Ovary (tissue), 9 donors: Measurements from ENCODE around the gene MRNIP. TPM values are rescaled to one million over a fixed set of nuclear protein-coding genes. Genes with fewer than 3 reads are reported as not detected.

ENCODE experiments used
- DNase-seq, 5 donors: peaks; one replicate each; pipeline ENCODE4 v3.0.0-alpha.2; 2019 to 2020
- H3K27ac ChIP-seq, 2 donors: fragments of 200-600 bp; one replicate each; pipeline versions ENCODE4 v1.5.1 to v1.8.0; 2019 to 2022
- H3K27me3 ChIP-seq: fragments of 200-600 bp; one replicate; pipeline ENCODE4 v1.8.0; 2022
- H3K36me3 ChIP-seq: fragments of 200-600 bp; sonication (generic); one replicate; pipeline ENCODE4 v1.5.1; 2019
- H3K4me1 ChIP-seq: one replicate; pipeline ENCODE4 v1.8.1; 2013; ENCODE audit warnings: mild to moderate bottlenecking, moderate library complexity; ENCODE audit not compliant: insufficient read depth
- H3K4me3 ChIP-seq: fragments of 200-600 bp; sonication (generic); one replicate; pipeline ENCODE4 v1.5.1; 2017
- H3K9me3 ChIP-seq, 2 donors: fragments of 200-600 bp in 1 of 2; sonication (generic) in 1 of 2; one replicate each; pipeline versions ENCODE4 v1.5.1 to v1.8.1; 2013 to 2019; ENCODE audit warnings: mild to moderate bottlenecking in 1 of 2, moderate library complexity in 1 of 2
- CTCF ChIP-seq, 3 donors: fragments of 450-650 bp in 2 of 3; fragments of 200-600 bp in 1 of 3; IDR thresholded peaks; one replicate each; pipeline versions ENCODE4 v1.5.1 to v1.8.0; 2016 to 2022; ENCODE audit warnings: antibody characterized with exemption in 3 of 3, mild to moderate bottlenecking in 1 of 3
- EP300 ChIP-seq: sonication (generic); formaldehyde crosslinking; IDR thresholded peaks from one replicate; pipeline ENCODE4 v1.6.1; 2017; ENCODE audit warnings: antibody characterized with exemption
- POLR2A ChIP-seq: fragments of 450-650 bp; IDR thresholded peaks from one replicate; pipeline ENCODE4 v1.6.1; 2017; ENCODE audit warnings: antibody characterized with exemption, mild to moderate bottlenecking, moderate library complexity
- WGBS, 3 donors: extraction: QIAGEN DNeasy Blood & Tissue Kit in 1 of 3; methylation state at CpG; one replicate each; pipeline versions ENCODE4 v1.1.5 to v1.1.7; 2013 to 2017; 5-methylcytosine and 5-hydroxymethylcytosine counted together
- intact Hi-C, 4 donors: fragments of 100-400 bp; cut with DNase I; formaldehyde crosslinking; loops; one replicate each; pipeline versions ENCODE4 v1.11.0 to v1.15.1; 2022 to 2023
- polyA plus RNA-seq, 2 donors: library from polyadenylated mRNA; stranded (reverse); fragments of 200-250 nt in 1 of 2; fragments of 350-450 nt in 1 of 2; fragmentation: Illumina TruSeq in 1 of 2; extraction: RNeasy Lipid Tissue Mini Kit (QIAGEN cat#74804) in 1 of 2; gene quantifications; one replicate each; pipeline ENCODE4 v1.2.3, GENCODE V29; 2013 to 2014
- total RNA-seq, 7 donors: library from RNA; depleted of rRNA in 2 of 7; stranded (reverse); fragments of >200 nt in 2 of 7; fragmentation: NEBNext Ultra II Directional in 3 of 7; extraction: Animal tissue kit (Norgen Biotek cat#: 25700) in 3 of 7; gene quantifications; one replicate each; pipeline versions ENCODE4 v1.1.0 to v1.2.4, GENCODE V29; 2016 to 2023
- donor health status: DM: no; HTN: no; CAD: no; lungs with moderate emphysema.
- donor health status: DM: no; HTN: no; CAD: no.
- donor health status: Bipolar disorder and iron deficiency.
- donor health status: DM: yes; HTN: yes; CAD: no.
- donor health status: DM: no; HTN: no; CAD: no.
- donor health status: DM: yes; HTN: yes; CAD: no.

The MRNIP gene
- total and polyA plus RNA-seq, 9 donors: 26.9 to 61.1 (median 50.3) TPM

GRCh38 chr5:179802207-179802883, 56.3 kb downstream of the MRNIP start:
- no peaks in the 10 kb centered on the region for H3K9me3 ChIP-seq
- H3K27ac ChIP-seq: no peak overlapping the region
- TF ChIP-seq POLR2A (no peak), CTCF (IDR thresholded peaks at IDR 0.05) (no peak), EP300 (no peak)
- H3K36me3 ChIP-seq: no peaks in the 10 kb centered on the region
- H3K4me1 ChIP-seq: peaks cover 2% of the 10 kb centered on the region
- no peaks in the 10 kb centered on the region for H3K27me3 ChIP-seq
- no peak overlapping the region for H3K4me3 ChIP-seq
- DNase-seq: peak in 4 of 5 donors; percentile 22 to 43 (median 31)
- WGBS, 3 donors: 84 to 86% (median 86%) methylated on average over 16 to 19 of the region's 19 CpGs
- intact Hi-C loops: loop anchor here in 1 of 4 donors (10.0 kb wide), 1 partner anchor 102 kb away; the partner anchor contains the start of gene TBC1D9B

DNA sequence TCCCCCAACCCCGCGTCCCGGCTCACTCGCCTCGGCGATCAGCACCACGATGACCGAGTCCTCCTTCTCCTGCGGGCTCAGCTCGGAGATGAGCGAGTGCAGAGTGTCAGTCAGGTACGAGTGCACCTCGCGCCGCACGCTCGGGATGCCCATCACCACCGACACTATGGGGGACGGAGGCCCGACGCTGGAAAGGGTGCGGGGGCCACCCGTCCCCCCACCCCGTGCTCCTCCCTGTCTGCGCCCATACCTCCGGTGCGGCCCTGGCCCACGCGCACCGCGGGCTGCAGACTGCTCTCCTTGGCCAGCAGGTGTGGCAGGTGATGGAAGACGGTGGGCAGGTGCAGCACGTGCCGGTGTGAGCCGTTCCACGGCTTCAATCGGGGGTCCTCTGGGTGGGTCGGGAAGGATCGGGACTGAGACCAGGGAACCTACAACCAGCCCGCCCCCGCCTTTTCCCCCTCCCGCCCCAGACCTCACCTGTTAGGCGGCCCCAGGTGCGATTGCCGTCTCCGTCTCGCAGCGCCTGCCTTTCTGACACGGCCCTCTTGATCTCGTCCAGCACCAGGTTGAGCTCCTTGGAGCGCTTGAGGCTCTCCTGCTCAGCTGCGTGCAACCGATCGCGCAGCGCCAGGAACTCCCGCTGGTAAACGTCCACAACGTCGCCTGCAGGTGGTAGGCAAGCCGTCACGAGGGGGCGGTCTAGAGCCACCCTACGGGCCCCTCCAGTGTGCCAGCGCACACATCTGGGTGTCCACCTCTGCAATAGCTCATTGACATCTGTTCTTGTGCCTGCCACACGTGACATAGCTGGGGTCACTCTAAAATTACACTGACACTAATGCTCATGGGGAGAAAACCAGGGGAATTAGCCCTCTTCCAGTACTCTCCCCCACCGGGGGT, 57.1 kb downstream of the MRNIP start:
- Histone ChIP-seq H3K27ac (no peak overlapping the region), H3K27me3 (no peaks in the 10 kb centered on the region), H3K4me3 (no peak overlapping the region), H3K9me3 (no peaks in the 10 kb centered on the region), H3K36me3 (no peaks in the 10 kb centered on the region), H3K4me1 (peaks cover 3% of the 10 kb centered on the region)
- peak; percentile 56 to 87 (median 73) for DNase-seq
- TF ChIP-seq EP300: no peak
- peak in 2 of 3 donors; percentile 47 to 48 for TF ChIP-seq CTCF (IDR thresholded peaks at IDR 0.05)
- intact Hi-C loops: loop anchor here in 1 of 4 donors (10.0 kb wide), 1 partner anchor 103 kb away; the partner anchor contains the start of gene TBC1D9B
- 62 to 72% (median 64%) methylated on average over 67 of the region's 67 CpGs for WGBS, 3 donors

DNA sequence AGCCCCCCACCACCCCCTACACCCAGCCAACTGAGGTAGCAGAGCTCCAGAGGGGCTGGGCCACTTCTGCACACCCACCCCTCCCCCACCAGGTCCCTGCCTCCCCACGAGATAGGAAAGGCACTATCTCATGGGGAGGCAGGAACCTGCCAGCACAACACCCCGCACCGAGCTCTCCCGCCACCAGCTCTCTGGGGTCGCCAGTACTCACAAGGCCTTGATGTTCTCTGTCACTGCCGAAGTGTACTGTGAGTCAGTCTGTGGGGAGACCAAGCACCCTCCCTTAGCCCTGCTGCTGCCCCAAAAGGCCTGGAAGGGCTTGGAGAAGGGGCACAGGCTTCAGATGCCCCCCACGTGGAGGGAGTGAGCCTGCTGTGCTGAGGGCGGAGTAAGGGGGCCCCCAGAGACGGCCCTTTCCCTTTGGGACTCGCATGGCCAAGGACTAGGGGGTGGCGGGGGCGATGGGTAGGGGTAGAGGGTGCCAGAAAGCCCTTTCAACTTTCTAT, 57.9 kb downstream of the MRNIP start:
- no peak overlapping the region for H3K27ac ChIP-seq
- TF ChIP-seq POLR2A (no peak), CTCF (IDR thresholded peaks at IDR 0.05) (no peak), EP300 (no peak)
- no peaks in the 10 kb centered on the region for H3K9me3 ChIP-seq
- intact Hi-C loops: loop anchor here in 1 of 4 donors (10.0 kb wide), 1 partner anchor 104 kb away; the partner anchor contains the start of gene TBC1D9B
- WGBS, 3 donors: 78 to 81% (median 79%) methylated on average over 11 to 12 of the region's 12 CpGs
- no peaks in the 10 kb centered on the region for H3K27me3 ChIP-seq
- H3K4me3 ChIP-seq: no peak overlapping the region
- no peaks in the 10 kb centered on the region for H3K36me3 ChIP-seq
- DNase-seq: peak in 3 of 5 donors; percentile 20 to 38 (median 30)
- peaks cover 5% of the 10 kb centered on the region for H3K4me1 ChIP-seq

GRCh38 chr5:179800071-179800695, 58.4 kb downstream of the MRNIP start:
- 91 to 94% (median 92%) methylated on average over 21 of the region's 21 CpGs for WGBS, 3 donors
- DNase-seq: peak in 2 of 5 donors; percentile 21 to 34
- Histone ChIP-seq H3K4me3 (no peak overlapping the region), H3K27me3 (no peaks in the 10 kb centered on the region), H3K9me3 (no peaks in the 10 kb centered on the region), H3K4me1 (peaks cover 4% of the 10 kb centered on the region), H3K27ac (no peak overlapping the region), H3K36me3 (no peaks in the 10 kb centered on the region)
- intact Hi-C loops: loop anchor here in 1 of 4 donors (10.0 kb wide), 1 partner anchor 105 kb away; the partner anchor contains the start of gene TBC1D9B
- no peak for TF ChIP-seq CTCF (IDR thresholded peaks at IDR 0.05)
- no peak for TF ChIP-seq POLR2A
- no peak for TF ChIP-seq EP300
